Upper lobe of left lung (tissue), 4 donors: ENCODE measurements around the gene APEX2.

Experiments
- CTCF ChIP-seq, 6 experiments: fragments of 450-650 bp in 4 of 6; fragments of 200-600 bp in 2 of 6; sonication (generic) in 2 of 6; IDR thresholded peaks; one replicate each; pipeline ENCODE4 v1.5.1; 2016 to 2019; ENCODE audit warnings: antibody characterized with exemption in 6 of 6
- EP300 ChIP-seq, 4 donors: sonication (generic); formaldehyde crosslinking; IDR thresholded peaks; one replicate each; pipeline ENCODE4 v1.5.1; 2017; ENCODE audit warnings: antibody characterized with exemption in 4 of 4, control low read depth in 2 of 4
- POLR2A ChIP-seq, 4 donors: fragments of 450-650 bp; IDR thresholded peaks; one replicate each; pipeline ENCODE4 v1.5.1; 2016 to 2017; ENCODE audit warnings: antibody characterized with exemption in 4 of 4, mild to moderate bottlenecking in 2 of 4

- no peak for TF ChIP-seq CTCF (IDR thresholded peaks at IDR 0.05)
- no peak for TF ChIP-seq POLR2A (IDR thresholded peaks at IDR 0.05)
- no peak for TF ChIP-seq EP300 (IDR thresholded peaks at IDR 0.05)
Observed at GRCh38 chrX:55005256-55005655, 5.1 kb downstream of the APEX2 start.
